K562 (cell line): ENCODE measurements around the gene PTK6. TPM values are rescaled to one million over a fixed set of nuclear protein-coding genes. Genes with fewer than 3 reads are reported as not detected.
A peak's percentile ranks its signal among the peaks of the same experiment; 100 is the strongest.

ENCODE experiments used
- ATAC-seq: fragments of 200-7000 bp; cut with Tn5 transposase; 3 replicates; pipeline ENCODE4 v1.9.1; 2020; ENCODE audit warnings: moderate library complexity
- BruUV-seq: library from RNA; stranded (reverse); fragments of 400-500 nt; replicated peaks from 2 replicates; lab custom pipeline; 2021; lab: Mats Ljungman, UMichigan
- CTCF ChIA-PET: fragments of 300-600 bp; formaldehyde crosslinking; extraction: SDS; loops from one replicate; lab custom pipeline; 2021; ENCODE audit warnings: low intra/inter-chr PET ratio; lab: Yijun Ruan, JAX
- POLR2A ChIA-PET: fragments of 300-600, 350-650 bp; sonication (Branson Sonifier 250); formaldehyde crosslinking; extraction: SDS; loops from one replicate; lab custom pipeline; 2021; ENCODE audit warnings: antibody characterized with exemption, inconsistent platforms; lab: Yijun Ruan, JAX
- DNase-seq, 4 experiments: peaks; one replicate each; pipeline versions ENCODE4 v3.0.0 to v3.0.0-alpha.2; 2011 to 2018; ENCODE audit warnings: low spot score in 3 of 4, mixed read lengths in 3 of 4; ENCODE audit errors: extremely low read depth in 1 of 4
- FAIRE-seq: peaks from 2 replicates; lab custom pipeline; 2011; peaks lifted over from hg19 to GRCh38; lab: Jason Lieb, UNC
- H2AFZ ChIP-seq: 2 replicates; pipeline ENCODE4 v1.6.0; 2011; ENCODE audit warnings: low read depth, low read length, control low read depth, inconsistent platforms
- H3K27ac ChIP-seq: fragments of 200-600 bp; 3 replicates; pipeline ENCODE4 v1.8.0; 2011; ENCODE audit warnings: low read depth, mild to moderate bottlenecking, control low read depth, inconsistent platforms, low read length, moderate library complexity, mixed read lengths; ENCODE audit errors: extremely low read depth
- H3K27me3 ChIP-seq, 2 experiments: fragments of 300-600 bp in 1 of 2; 2 replicates in 1 of 2; 3 replicates in 1 of 2; pipeline versions ENCODE4 v1.6.0 to v1.8.0; 2011; ENCODE audit warnings: inconsistent platforms in 2 of 2, low read length in 2 of 2, mild to moderate bottlenecking in 1 of 2, mixed read lengths in 1 of 2, moderate library complexity in 1 of 2; ENCODE audit not compliant: control insufficient read depth in 2 of 2, insufficient read depth in 2 of 2
- H3K36me3 ChIP-seq: fragments of 300-600 bp; 3 replicates; pipeline ENCODE4 v1.8.0; 2011; ENCODE audit warnings: mild to moderate bottlenecking, low read length, inconsistent platforms; ENCODE audit not compliant: control insufficient read depth, insufficient read depth
- H3K4me1 ChIP-seq, 2 experiments: fragments of 200-600 bp in 1 of 2; replicated peaks in 1 of 2; 2 replicates in 1 of 2; 3 replicates in 1 of 2; pipeline versions ENCODE4 v1.5.1 to v1.8.0; 2011; ENCODE audit warnings: inconsistent platforms in 2 of 2, low read length in 2 of 2, mild to moderate bottlenecking in 1 of 2, mixed read lengths in 1 of 2, moderate library complexity in 1 of 2; ENCODE audit not compliant: control insufficient read depth in 2 of 2, insufficient read depth in 2 of 2
- H3K4me2 ChIP-seq: 2 replicates; pipeline ENCODE4 v1.6.1; 2011; ENCODE audit warnings: low read length, control low read depth, inconsistent platforms, mixed read lengths; ENCODE audit not compliant: insufficient read depth
- H3K4me3 ChIP-seq: fragments of 200-600 bp; sonication (generic), shearing (Covaris generic); 2 replicates; pipeline ENCODE4 v1.5.1; 2016; ENCODE audit warnings: control low read depth, inconsistent platforms
- H3K79me2 ChIP-seq: fragments of 200-600 bp; 3 replicates; pipeline ENCODE4 v1.8.0; 2011; ENCODE audit warnings: low read length, inconsistent platforms; ENCODE audit not compliant: control insufficient read depth, insufficient read depth
- H3K9ac ChIP-seq, 2 experiments: 2 replicates each; pipeline versions ENCODE4 v1.6.0 to v1.6.1; 2011; ENCODE audit warnings: low read depth in 2 of 2, low read length in 2 of 2, control low read depth in 1 of 2, inconsistent platforms in 1 of 2, mild to moderate bottlenecking in 1 of 2, mixed read lengths in 1 of 2; ENCODE audit not compliant: insufficient read depth in 1 of 2
- H3K9me1 ChIP-seq: one replicate; pipeline ENCODE4 v1.6.0; 2011; ENCODE audit warnings: inconsistent platforms, mild to moderate bottlenecking, low read length, moderate library complexity; ENCODE audit not compliant: control insufficient read depth, insufficient read depth
- H3K9me3 ChIP-seq: replicated peaks from 2 replicates; pipeline ENCODE4 v1.5.1; 2011; ENCODE audit warnings: low read depth, low read length, inconsistent platforms; ENCODE audit not compliant: control insufficient read depth, insufficient read depth
- H4K20me1 ChIP-seq: replicated peaks from 2 replicates; pipeline ENCODE4 v1.6.1; 2011; ENCODE audit warnings: low read length, inconsistent platforms, mixed read lengths; ENCODE audit not compliant: control insufficient read depth, insufficient read depth
- HMGXB4 ChIP-seq: sonication (generic); formaldehyde crosslinking; IDR thresholded peaks from 2 replicates; pipeline ENCODE4 v1.8.1; 2023; ENCODE audit warnings: mild to moderate bottlenecking, missing genetic modification reagents
- KLF6 ChIP-seq: fragments of 250-450 bp; sonication (Bioruptor Pico); IDR thresholded peaks from 2 replicates; pipeline ENCODE4 v1.4.0; 2020; ENCODE audit warnings: mild to moderate bottlenecking, moderate library complexity, borderline replicate concordance
- MAX ChIP-seq: sonication (generic); formaldehyde crosslinking; IDR thresholded peaks from 2 replicates; pipeline ENCODE4 v1.9.0; 2022; ENCODE audit warnings: mild to moderate bottlenecking, missing genetic modification reagents
- NFXL1 ChIP-seq: fragments of 450-650 bp; formaldehyde crosslinking; IDR thresholded peaks from 2 replicates; pipeline ENCODE4 v1.4.0; 2021; ENCODE audit warnings: mild to moderate bottlenecking
- NR2C2 ChIP-seq, 2 experiments: fragments of 200-800 bp in 1 of 2; sonication (Bioruptor generic) in 1 of 2; sonication (generic) in 1 of 2; formaldehyde crosslinking in 1 of 2; IDR thresholded peaks; 2 replicates each; pipeline versions ENCODE4 v1.6.1 to v1.8.0; 2016 to 2022; ENCODE audit warnings: mild to moderate bottlenecking in 1 of 2, missing compliant biosample characterization in 1 of 2, missing genetic modification characterization in 1 of 2, missing genetic modification reagents in 1 of 2
- POLR2G ChIP-seq: fragments of 200-400 bp; formaldehyde crosslinking; IDR thresholded peaks from 2 replicates; pipeline ENCODE4 v1.6.1; 2017; ENCODE audit warnings: low read depth, mild to moderate bottlenecking, antibody characterized with exemption, low read length, moderate library complexity
- RBFOX2 ChIP-seq: fragments of 200-400 bp; formaldehyde crosslinking; IDR thresholded peaks from 2 replicates; pipeline ENCODE4 v1.6.1; 2017; ENCODE audit warnings: low read depth, mild to moderate bottlenecking, low read length, moderate library complexity
- RBM22 ChIP-seq: fragments of 200-400 bp; formaldehyde crosslinking; IDR thresholded peaks from 2 replicates; pipeline ENCODE4 v1.6.1; 2018; ENCODE audit warnings: low read length, low read depth; ENCODE audit not compliant: poor library complexity, severe bottlenecking
- SMARCB1 ChIP-seq: IDR thresholded peaks from 2 replicates; pipeline ENCODE4 v1.6.1; 2011; ENCODE audit warnings: improper control_type of control experiment, low read depth; ENCODE audit not compliant: insufficient read length
- ZNF174 ChIP-seq: fragments of 250-450 bp; sonication (Bioruptor Pico); IDR thresholded peaks from 2 replicates; pipeline ENCODE4 v1.4.0; 2020; ENCODE audit warnings: mild to moderate bottlenecking
- ZNF695 ChIP-seq: fragments of 450-650 bp; formaldehyde crosslinking; IDR thresholded peaks from 2 replicates; pipeline ENCODE4 v1.4.0; 2020; ENCODE audit warnings: mild to moderate bottlenecking, moderate library complexity
- WGBS: fragments of 100-300 bp; shearing (Covaris generic); methylation state at CpG from one replicate; pipeline ENCODE4 v1.1.6; 2016; ENCODE audit warnings: low coverage, mixed read lengths; ENCODE audit not compliant: insufficient coverage; ENCODE audit errors: missing lambda C conversion rate; 5-methylcytosine and 5-hydroxymethylcytosine counted together
- in situ Hi-C: fragments of 300-500 bp; cut with MboI; formaldehyde crosslinking; loops from 4 replicates; pipeline ENCODE4 v1.15.0; 2018; ENCODE audit warnings: inconsistent platforms, mixed read lengths
- intact Hi-C: fragments of 100-400 bp; cut with micrococcal nuclease; formaldehyde crosslinking; loops from 2 replicates; pipeline ENCODE4 v1.14.2; 2022
- polyA plus RNA-seq, 8 experiments: library from polyadenylated mRNA; depleted of rRNA in 4 of 8; stranded (reverse) in 5 of 8; unstranded in 3 of 8; fragments of >200 nt; fragmentation: Nextera tagmentation in 2 of 8; fragmentation: Illumina TruSeq in 1 of 8; extraction: Ambion mirVana in 2 of 8; extraction: Trizol in 1 of 8; gene quantifications; 2 replicates each; pipeline versions ENCODE4 v1.2.1 to v1.2.3, GENCODE V29; 2011 to 2014; ENCODE audit warnings: inconsistent platforms in 1 of 8, missing spikeins in 1 of 8
- total RNA-seq, 7 experiments: library from RNA; depleted of rRNA in 6 of 7; stranded (reverse); fragments of >200 nt in 6 of 7; fragmentation: Illumina TruSeq in 2 of 7; extraction: Trizol in 2 of 7; gene quantifications; 2 replicates each; pipeline versions ENCODE4 v1.2.1 to v1.2.3, GENCODE V29; 2011 to 2021; ENCODE audit warnings: low replicate concordance in 1 of 7
- TF ChIP-seq, protein P1 (sequence below), 3 experiments: fragments of 200-800 bp in 1 of 3; fragments of 250-450 bp in 1 of 3; fragments of 450-650 bp in 1 of 3; sonication (Bioruptor Pico) in 1 of 3; sonication (Bioruptor generic) in 1 of 3; formaldehyde crosslinking in 1 of 3; IDR thresholded peaks; 2 replicates each; pipeline versions ENCODE4 v1.6.1 to v1.8.0; 2016 to 2022; ENCODE audit warnings: mild to moderate bottlenecking in 2 of 3, missing genetic modification characterization in 2 of 3, missing compliant biosample characterization in 1 of 3, moderate library complexity in 1 of 3
- TF ChIP-seq, protein P2 (sequence below): sonication (generic); formaldehyde crosslinking; IDR thresholded peaks from 2 replicates; pipeline ENCODE4 v1.8.1; 2022; ENCODE audit warnings: missing genetic modification reagents

Gene PTK6
- total and polyA plus RNA-seq, 9 of the 15 experiments (the other 6 are each of a cell fraction or from before 2014, with no cell fraction given), result 0.07 TPM; not detected in 8

- in situ Hi-C loops, result no loop called here
- POLR2A ChIA-PET, result interaction anchor here (0.6 to 4.0 kb wide), 9 partner anchors 9 to 183 kb away, joined by 3 to 27 read pairs (median 4); partner anchors contain the start of genes RTEL1 and STMN3
- H3K4me2 ChIP-seq, result no peak overlapping the region
- TF ChIP-seq RBFOX2 (peak; percentile 63), ZNF695 (no peak), MAX (0 out of 2 replicates have a peak, but pooled peaks have one; percentile 11), KLF6 (CRISPR knock-in tag) (no peak), HMGXB4 (CRISPR knock-in tag) (no peak), POLR2G (peak; percentile 70), NR2C2 (CRISPR knock-in tag; IDR thresholded peaks at IDR 0.05) (peak; percentile 21; the same call in 1 of the 2 replicates), NR2C2 (tag; IDR thresholded peaks at IDR 0.05) (no peak), RBM22 (peak; percentile 96), ZNF174 (CRISPR knock-in tag) (no peak), NFXL1 (no peak), SMARCB1 (no peak)
- TF ChIP-seq, protein P1, sequence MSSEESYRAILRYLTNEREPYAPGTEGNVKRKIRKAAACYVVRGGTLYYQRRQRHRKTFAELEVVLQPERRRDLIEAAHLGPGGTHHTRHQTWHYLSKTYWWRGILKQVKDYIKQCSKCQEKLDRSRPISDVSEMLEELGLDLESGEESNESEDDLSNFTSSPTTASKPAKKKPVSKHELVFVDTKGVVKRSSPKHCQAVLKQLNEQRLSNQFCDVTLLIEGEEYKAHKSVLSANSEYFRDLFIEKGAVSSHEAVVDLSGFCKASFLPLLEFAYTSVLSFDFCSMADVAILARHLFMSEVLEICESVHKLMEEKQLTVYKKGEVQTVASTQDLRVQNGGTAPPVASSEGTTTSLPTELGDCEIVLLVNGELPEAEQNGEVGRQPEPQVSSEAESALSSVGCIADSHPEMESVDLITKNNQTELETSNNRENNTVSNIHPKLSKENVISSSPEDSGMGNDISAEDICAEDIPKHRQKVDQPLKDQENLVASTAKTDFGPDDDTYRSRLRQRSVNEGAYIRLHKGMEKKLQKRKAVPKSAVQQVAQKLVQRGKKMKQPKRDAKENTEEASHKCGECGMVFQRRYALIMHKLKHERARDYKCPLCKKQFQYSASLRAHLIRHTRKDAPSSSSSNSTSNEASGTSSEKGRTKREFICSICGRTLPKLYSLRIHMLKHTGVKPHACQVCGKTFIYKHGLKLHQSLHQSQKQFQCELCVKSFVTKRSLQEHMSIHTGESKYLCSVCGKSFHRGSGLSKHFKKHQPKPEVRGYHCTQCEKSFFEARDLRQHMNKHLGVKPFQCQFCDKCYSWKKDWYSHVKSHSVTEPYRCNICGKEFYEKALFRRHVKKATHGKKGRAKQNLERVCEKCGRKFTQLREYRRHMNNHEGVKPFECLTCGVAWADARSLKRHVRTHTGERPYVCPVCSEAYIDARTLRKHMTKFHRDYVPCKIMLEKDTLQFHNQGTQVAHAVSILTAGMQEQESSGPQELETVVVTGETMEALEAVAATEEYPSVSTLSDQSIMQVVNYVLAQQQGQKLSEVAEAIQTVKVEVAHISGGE (CRISPR knock-in tag; IDR thresholded peaks at IDR 0.05), result peak in 1 of 3 experiments; percentile 40; a peak in 1 of 6 replicates
- TF ChIP-seq, protein P2, sequence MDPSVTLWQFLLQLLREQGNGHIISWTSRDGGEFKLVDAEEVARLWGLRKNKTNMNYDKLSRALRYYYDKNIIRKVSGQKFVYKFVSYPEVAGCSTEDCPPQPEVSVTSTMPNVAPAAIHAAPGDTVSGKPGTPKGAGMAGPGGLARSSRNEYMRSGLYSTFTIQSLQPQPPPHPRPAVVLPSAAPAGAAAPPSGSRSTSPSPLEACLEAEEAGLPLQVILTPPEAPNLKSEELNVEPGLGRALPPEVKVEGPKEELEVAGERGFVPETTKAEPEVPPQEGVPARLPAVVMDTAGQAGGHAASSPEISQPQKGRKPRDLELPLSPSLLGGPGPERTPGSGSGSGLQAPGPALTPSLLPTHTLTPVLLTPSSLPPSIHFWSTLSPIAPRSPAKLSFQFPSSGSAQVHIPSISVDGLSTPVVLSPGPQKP (CRISPR knock-in tag), result no peak
Measured at GRCh38 chr20:63522981-63523611, 14.1 kb downstream of the PTK6 start.

More at GRCh38 chr20:63522981-63523611, 14.1 kb downstream of the PTK6 start:
- CTCF ChIA-PET, result no interaction called here
- intact Hi-C loops, result no loop called here
- FAIRE-seq (no peak), DNase-seq (no peak), ATAC-seq (no peak)
- no peak overlapping the region for H3K27ac ChIP-seq
- WGBS, result 95% methylated on average over 10 of the region's 11 CpGs
- H3K4me3 ChIP-seq, result no peak overlapping the region
- peaks cover 11 to 14% of the 10 kb centered on the region in 2 experiments; a peak in 4 of 5 replicates for H3K27me3 ChIP-seq
- no TSS peak for BruUV-seq
- H2AFZ ChIP-seq, result no peak overlapping the region
- H3K9me3 ChIP-seq, result peaks cover 7% of the 10 kb centered on the region
- peaks cover 23% of the 10 kb centered on the region; the same call in 2 of the 3 replicates for H3K36me3 ChIP-seq
- H3K4me1 ChIP-seq, result peaks cover 10 to 50% of the 10 kb centered on the region in 2 experiments
- no peaks in the 10 kb centered on the region for H4K20me1 ChIP-seq
- H3K79me2 ChIP-seq, result peaks cover 14% of the 10 kb centered on the region
- H3K9ac ChIP-seq, result no peak overlapping the region
- no peaks in the 10 kb centered on the region for H3K9me1 ChIP-seq
